ENCODE results near the gene DMAC2L. TPM values are rescaled to one million over a fixed set of nuclear protein-coding genes. Genes with fewer than 3 reads are reported as not detected.
"Not testable (repeated sequence)": the region's sequence is repeated elsewhere in the genome, so short reads cannot be mapped to it uniquely, and the experiment has no call there.

DMAC2L gene
- total and polyA plus RNA-seq, 2 experiments from 2014 or later, result 8.5 to 33.3 TPM

DNA sequence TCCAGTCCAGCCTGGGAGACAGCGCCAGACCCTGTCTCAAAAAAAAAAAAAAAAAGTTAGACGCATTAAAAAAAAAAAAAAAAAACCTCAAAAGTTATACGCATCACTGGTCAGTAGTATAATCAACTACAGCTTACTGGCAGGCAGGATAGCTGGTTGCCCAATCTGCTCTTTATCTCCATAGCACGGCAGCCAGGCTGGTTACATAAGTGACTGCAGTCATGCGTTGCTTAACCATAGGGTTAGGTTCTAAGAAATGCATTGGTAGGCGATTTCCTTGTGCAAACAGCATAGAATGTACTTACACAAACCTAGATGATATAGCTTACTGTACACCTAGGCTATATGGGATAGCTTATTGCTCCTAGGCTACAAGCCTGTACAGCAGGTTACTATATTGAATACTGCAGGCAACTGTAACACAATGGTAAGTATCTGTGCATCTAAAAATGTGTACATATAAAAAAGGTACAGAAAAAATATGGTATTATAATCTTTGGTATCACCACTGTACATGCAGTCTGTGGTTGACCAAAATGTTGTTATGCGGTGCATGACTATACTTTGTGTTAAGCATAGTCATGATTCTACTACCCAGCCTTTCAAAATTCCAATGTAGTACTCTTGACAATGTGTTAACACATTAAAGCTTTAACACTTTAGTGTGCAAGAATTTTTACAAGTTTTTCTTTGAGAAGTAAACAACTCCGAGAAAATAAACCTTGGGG is 8.2 kb upstream of the DMAC2L start:
- Histone ChIP-seq H3K36me3 (peaks cover 3% of the 10 kb centered on the region), H3K9me3 (ENCODE audit: low read depth) (no peaks in the 10 kb centered on the region), H3K4me3 (no peak overlapping the region), H3K4me1 (ENCODE audit: low read depth) (no peaks in the 10 kb centered on the region), H3K27me3 (no peaks in the 10 kb centered on the region), H3K27ac (no peak overlapping the region)
- peak in 1 of 2 donors; percentile 94 for DNase-seq (ENCODE audit: low read depth in 1 of 2, low spot score in 1 of 2)
- no peak for TF ChIP-seq CTCF (IDR thresholded peaks at IDR 0.05; ENCODE audit: low read depth, low read length)

GRCh38 chr14:50308363-50308915 is 3.7 kb upstream of the DMAC2L start:
- Histone ChIP-seq H3K27ac (no peak overlapping the region), H3K9me3 (ENCODE audit: low read depth) (no peaks in the 10 kb centered on the region), H3K4me3 (no peak overlapping the region), H3K36me3 (no peaks in the 10 kb centered on the region), H3K27me3 (no peaks in the 10 kb centered on the region), H3K4me1 (ENCODE audit: low read depth) (peaks cover 6% of the 10 kb centered on the region)
- no peak for TF ChIP-seq CTCF (IDR thresholded peaks at IDR 0.05; ENCODE audit: low read depth, low read length)
- no peak for DNase-seq (ENCODE audit: low read depth in 1 of 2, low spot score in 1 of 2)

GRCh38 chr14:50310445-50310844 is 1.7 kb upstream of the DMAC2L start:
- no peak overlapping the region for H3K27ac ChIP-seq
- no peaks in the 10 kb centered on the region for H3K36me3 ChIP-seq
- no peak for TF ChIP-seq CTCF (IDR thresholded peaks at IDR 0.05; ENCODE audit: low read depth, low read length)
- H3K4me1 ChIP-seq (ENCODE audit: low read depth), result peaks cover 6% of the 10 kb centered on the region
- H3K4me3 ChIP-seq, result no peak overlapping the region
- no peaks in the 10 kb centered on the region for H3K9me3 ChIP-seq (ENCODE audit: low read depth)
- H3K27me3 ChIP-seq, result no peaks in the 10 kb centered on the region
- DNase-seq (ENCODE audit: low read depth in 1 of 2, low spot score in 1 of 2), result no peak

GRCh38 chr14:50311337-50311971 is 670 bp upstream of the DMAC2L start:
- TF ChIP-seq CTCF (IDR thresholded peaks at IDR 0.05; ENCODE audit: low read depth, low read length), result peak; percentile 43
- DNase-seq (ENCODE audit: low read depth in 1 of 2, low spot score in 1 of 2), result no peak
- Histone ChIP-seq H3K9me3 (ENCODE audit: low read depth) (no peaks in the 10 kb centered on the region), H3K4me3 (peak overlapping the region; percentile 43), H3K27me3 (no peaks in the 10 kb centered on the region), H3K36me3 (no peaks in the 10 kb centered on the region), H3K27ac (peak overlapping the region; percentile 52), H3K4me1 (ENCODE audit: low read depth) (peaks cover 6% of the 10 kb centered on the region)

DNA sequence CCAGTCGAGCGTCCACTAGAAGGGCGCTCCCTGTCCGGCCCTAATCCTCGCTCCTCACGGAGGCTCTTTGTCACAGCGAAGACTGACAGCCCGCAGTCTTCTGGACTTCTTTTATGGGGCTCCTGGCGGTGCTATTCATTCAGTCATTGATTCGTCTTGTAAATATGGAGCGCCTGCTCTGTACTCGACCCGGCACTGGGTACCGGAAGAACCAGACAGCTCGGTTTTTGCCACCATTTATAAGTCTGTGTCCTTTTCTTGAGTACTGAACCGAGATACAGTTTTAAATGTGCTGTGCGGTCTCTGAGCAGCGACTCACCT is 570 bp downstream of the DMAC2L start:
- Histone ChIP-seq H3K4me1 (ENCODE audit: low read depth) (peaks cover 6% of the 10 kb centered on the region), H3K27ac (peak overlapping the region; percentile 95), H3K4me3 (peak overlapping the region; percentile 43), H3K27me3 (no peaks in the 10 kb centered on the region), H3K9me3 (ENCODE audit: low read depth) (no peaks in the 10 kb centered on the region), H3K36me3 (no peaks in the 10 kb centered on the region)
- DNase-seq (ENCODE audit: low read depth in 1 of 2, low spot score in 1 of 2), result no peak
- TF ChIP-seq CTCF (IDR thresholded peaks at IDR 0.05; ENCODE audit: low read depth, low read length), result no peak

DNA sequence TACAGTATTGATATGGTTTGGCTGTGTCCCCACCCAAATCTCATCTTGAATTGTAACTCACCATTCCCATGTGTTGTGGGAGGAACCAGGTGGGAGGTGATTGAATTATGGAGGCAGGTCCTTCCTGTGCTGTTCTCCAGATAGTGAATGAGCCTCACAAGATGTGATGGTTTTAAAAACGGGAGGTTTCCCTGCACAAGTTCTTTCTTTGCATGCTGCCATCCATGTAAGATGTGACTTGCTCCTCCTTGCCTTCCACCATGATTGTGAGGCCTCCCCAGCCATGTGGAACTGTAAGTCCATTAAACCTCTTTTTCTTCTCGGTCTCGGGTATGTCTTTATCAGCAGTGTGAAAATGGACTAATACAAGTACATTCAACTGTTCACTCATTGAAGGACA is 2.0 kb downstream of the DMAC2L start:
- not testable (repeated sequence) for H3K4me1 ChIP-seq (ENCODE audit: low read depth); H3K27ac ChIP-seq; H3K9me3 ChIP-seq (ENCODE audit: low read depth); H3K36me3 ChIP-seq; H3K4me3 ChIP-seq; DNase-seq (ENCODE audit: low read depth in 1 of 2, low spot score in 1 of 2); H3K27me3 ChIP-seq
